ENCODE measurements around the gene ELP2.

ELP2 gene

DNA sequence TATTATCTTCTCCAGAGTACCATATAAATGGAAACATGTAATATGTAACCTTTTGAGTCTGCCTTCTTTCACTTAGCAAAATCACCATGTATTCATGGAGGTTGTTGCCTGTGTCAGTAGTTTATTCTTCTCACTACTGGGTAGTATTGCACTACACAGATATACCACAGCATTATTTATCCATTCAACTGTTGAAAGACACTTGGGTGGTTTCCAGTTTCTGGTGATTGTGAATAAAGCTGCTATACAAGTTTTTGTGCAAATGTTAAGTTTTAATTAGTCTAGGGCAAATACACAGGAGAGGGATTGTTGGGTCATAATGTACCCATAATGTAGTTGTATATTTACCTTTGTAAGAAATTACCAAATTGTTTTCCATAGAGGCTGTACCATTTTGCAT lies 32.7 kb upstream of the ELP2 start:
- Histone ChIP-seq H3K36me3 (ENCODE audit: control insufficient read depth, insufficient read depth, low read length) (no peaks in the 10 kb centered on the region), H3K9me3 (ENCODE audit: control insufficient read depth, low read length) (no peaks in the 10 kb centered on the region), H3K4me1 (ENCODE audit: control insufficient read depth, insufficient read depth, low read length, poor library complexity, severe bottlenecking) (peaks cover 5% of the 10 kb centered on the region), H3K4me3 (ENCODE audit: insufficient read depth, low read depth, low read length, poor library complexity, severe bottlenecking) (no peak overlapping the region), H3K27me3 (replicated peaks; ENCODE audit: control insufficient read depth, insufficient read depth, low read length, poor library complexity, severe bottlenecking) (no peaks in the 10 kb centered on the region), H3K27ac (ENCODE audit: insufficient read depth, low read length, poor library complexity, severe bottlenecking) (no peak overlapping the region)
- DNase-seq: no peak

DNA sequence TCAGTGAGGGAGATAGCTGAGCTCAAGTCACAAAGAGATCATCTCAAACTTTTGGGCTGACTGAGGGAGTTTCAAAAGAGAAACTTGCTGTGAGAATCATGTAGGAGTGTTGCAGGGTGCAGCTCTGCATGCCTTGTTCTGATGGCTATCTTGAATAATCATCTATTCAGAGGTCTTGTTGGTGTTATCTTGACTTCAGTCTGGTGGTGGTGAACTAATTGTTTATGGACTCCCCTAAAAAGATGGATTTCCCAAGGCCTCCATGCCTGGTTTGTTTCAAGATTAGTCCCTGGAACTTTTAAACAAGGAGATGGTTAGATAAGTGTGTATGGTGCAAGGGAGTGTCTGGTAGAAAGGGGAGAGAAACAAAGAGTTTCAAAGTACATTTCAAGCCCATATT lies 30.4 kb upstream of the ELP2 start:
- no peaks in the 10 kb centered on the region for H3K4me1 ChIP-seq (ENCODE audit: control insufficient read depth, insufficient read depth, low read length, poor library complexity, severe bottlenecking)
- H3K27ac ChIP-seq (ENCODE audit: insufficient read depth, low read length, poor library complexity, severe bottlenecking): no peak overlapping the region
- H3K9me3 ChIP-seq (ENCODE audit: control insufficient read depth, low read length): no peaks in the 10 kb centered on the region
- DNase-seq: no peak
- H3K4me3 ChIP-seq (ENCODE audit: insufficient read depth, low read depth, low read length, poor library complexity, severe bottlenecking): no peak overlapping the region
- no peaks in the 10 kb centered on the region for H3K36me3 ChIP-seq (ENCODE audit: control insufficient read depth, insufficient read depth, low read length)
- no peaks in the 10 kb centered on the region for H3K27me3 ChIP-seq (replicated peaks; ENCODE audit: control insufficient read depth, insufficient read depth, low read length, poor library complexity, severe bottlenecking)

DNA sequence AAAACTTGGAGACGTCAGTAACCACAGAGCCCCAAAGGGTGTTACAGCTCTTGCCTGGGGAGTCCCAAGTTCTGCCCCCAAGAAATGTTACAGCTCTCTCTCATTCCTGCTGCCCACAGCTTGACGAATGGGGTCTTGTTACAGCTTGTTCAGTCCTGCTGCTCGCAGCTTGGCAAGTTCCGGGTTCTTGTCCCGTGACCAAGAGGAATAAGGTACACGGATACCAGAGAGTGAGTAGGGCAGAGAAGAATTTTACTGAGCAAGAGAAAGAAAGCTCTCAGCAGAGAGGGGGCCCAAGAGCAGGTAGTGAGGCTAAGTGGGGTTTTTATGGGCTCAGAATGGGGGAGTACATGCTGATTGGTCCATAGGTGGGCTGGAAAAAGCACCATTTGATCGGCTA lies 27.8 kb upstream of the ELP2 start:
- no peak for DNase-seq
- Histone ChIP-seq H3K27me3 (replicated peaks; ENCODE audit: control insufficient read depth, insufficient read depth, low read length, poor library complexity, severe bottlenecking) (no peaks in the 10 kb centered on the region), H3K36me3 (ENCODE audit: control insufficient read depth, insufficient read depth, low read length) (no peaks in the 10 kb centered on the region), H3K4me3 (ENCODE audit: insufficient read depth, low read depth, low read length, poor library complexity, severe bottlenecking) (no peak overlapping the region), H3K9me3 (ENCODE audit: control insufficient read depth, low read length) (no peaks in the 10 kb centered on the region), H3K27ac (ENCODE audit: insufficient read depth, low read length, poor library complexity, severe bottlenecking) (no peak overlapping the region), H3K4me1 (ENCODE audit: control insufficient read depth, insufficient read depth, low read length, poor library complexity, severe bottlenecking) (no peaks in the 10 kb centered on the region)

DNA sequence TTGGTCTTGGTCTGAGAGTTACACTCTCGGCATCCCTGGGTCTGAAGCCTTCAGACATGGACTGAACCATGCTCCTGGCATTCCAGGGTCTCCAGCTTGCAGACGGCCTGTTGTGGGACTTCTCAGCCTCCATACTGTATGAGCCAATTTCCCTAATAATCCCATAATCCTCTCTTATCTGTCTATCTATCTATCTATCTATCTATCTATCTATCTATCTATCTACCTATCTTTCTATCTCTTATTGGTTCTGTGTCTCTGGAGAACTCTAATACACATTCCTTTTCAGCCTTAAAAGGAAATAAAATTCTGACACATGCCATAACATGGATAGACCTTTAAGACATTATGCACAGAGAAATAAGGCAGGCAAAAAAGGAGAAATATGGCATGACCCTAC lies 24.9 kb upstream of the ELP2 start:
- no peaks in the 10 kb centered on the region for H3K36me3 ChIP-seq (ENCODE audit: control insufficient read depth, insufficient read depth, low read length)
- no peaks in the 10 kb centered on the region for H3K4me1 ChIP-seq (ENCODE audit: control insufficient read depth, insufficient read depth, low read length, poor library complexity, severe bottlenecking)
- no peaks in the 10 kb centered on the region for H3K9me3 ChIP-seq (ENCODE audit: control insufficient read depth, low read length)
- H3K27ac ChIP-seq (ENCODE audit: insufficient read depth, low read length, poor library complexity, severe bottlenecking): no peak overlapping the region
- no peaks in the 10 kb centered on the region for H3K27me3 ChIP-seq (replicated peaks; ENCODE audit: control insufficient read depth, insufficient read depth, low read length, poor library complexity, severe bottlenecking)
- DNase-seq: no peak
- H3K4me3 ChIP-seq (ENCODE audit: insufficient read depth, low read depth, low read length, poor library complexity, severe bottlenecking): no peak overlapping the region

DNA sequence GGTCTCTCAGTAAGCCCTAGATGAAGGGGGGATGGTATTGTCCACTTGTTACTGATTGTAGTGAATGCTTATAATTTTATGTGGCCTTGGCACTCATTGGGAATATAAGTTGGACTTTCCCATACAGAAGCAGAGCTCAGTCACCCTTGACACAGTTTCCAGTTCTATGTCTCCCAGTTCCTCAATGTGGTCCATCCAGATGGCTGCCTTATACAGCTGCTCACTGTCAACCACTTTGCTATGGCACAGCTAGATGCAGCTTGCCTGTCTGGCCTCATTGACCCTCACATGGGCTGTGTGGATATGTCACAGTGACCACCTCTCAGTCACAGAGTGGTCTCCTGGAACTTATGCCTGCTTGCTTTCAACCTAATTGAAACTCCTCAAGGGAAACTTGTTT lies 22.2 kb upstream of the ELP2 start:
- Histone ChIP-seq H3K27me3 (replicated peaks; ENCODE audit: control insufficient read depth, insufficient read depth, low read length, poor library complexity, severe bottlenecking) (no peaks in the 10 kb centered on the region), H3K9me3 (ENCODE audit: control insufficient read depth, low read length) (no peaks in the 10 kb centered on the region), H3K36me3 (ENCODE audit: control insufficient read depth, insufficient read depth, low read length) (peaks cover 14% of the 10 kb centered on the region), H3K27ac (ENCODE audit: insufficient read depth, low read length, poor library complexity, severe bottlenecking) (no peak overlapping the region), H3K4me1 (ENCODE audit: control insufficient read depth, insufficient read depth, low read length, poor library complexity, severe bottlenecking) (no peaks in the 10 kb centered on the region), H3K4me3 (ENCODE audit: insufficient read depth, low read depth, low read length, poor library complexity, severe bottlenecking) (no peak overlapping the region)
- DNase-seq: no peak

DNA sequence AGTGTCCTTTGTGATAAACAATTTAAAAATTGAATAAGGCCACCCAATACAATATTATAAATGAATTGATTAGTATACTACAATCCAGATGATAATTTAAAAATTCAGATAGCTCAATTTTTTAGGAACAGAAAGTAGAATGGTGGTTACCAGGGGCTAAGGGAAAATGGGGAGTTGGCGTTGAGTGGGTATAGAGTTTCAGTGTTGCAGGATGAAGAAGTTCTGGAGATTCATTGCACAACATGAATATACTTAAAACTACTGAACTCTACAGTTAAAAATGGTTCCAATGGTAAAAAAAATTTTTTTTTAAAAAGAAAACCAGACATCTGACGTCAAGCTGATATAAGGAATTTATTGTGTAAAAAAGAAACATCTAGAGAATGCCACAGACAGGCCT lies 21.5 kb upstream of the ELP2 start:
- Histone ChIP-seq H3K9me3 (ENCODE audit: control insufficient read depth, low read length) (no peaks in the 10 kb centered on the region), H3K4me3 (ENCODE audit: insufficient read depth, low read depth, low read length, poor library complexity, severe bottlenecking) (no peak overlapping the region), H3K36me3 (ENCODE audit: control insufficient read depth, insufficient read depth, low read length) (peaks cover 20% of the 10 kb centered on the region), H3K4me1 (ENCODE audit: control insufficient read depth, insufficient read depth, low read length, poor library complexity, severe bottlenecking) (no peaks in the 10 kb centered on the region), H3K27me3 (replicated peaks; ENCODE audit: control insufficient read depth, insufficient read depth, low read length, poor library complexity, severe bottlenecking) (no peaks in the 10 kb centered on the region), H3K27ac (ENCODE audit: insufficient read depth, low read length, poor library complexity, severe bottlenecking) (no peak overlapping the region)
- no peak for DNase-seq

DNA sequence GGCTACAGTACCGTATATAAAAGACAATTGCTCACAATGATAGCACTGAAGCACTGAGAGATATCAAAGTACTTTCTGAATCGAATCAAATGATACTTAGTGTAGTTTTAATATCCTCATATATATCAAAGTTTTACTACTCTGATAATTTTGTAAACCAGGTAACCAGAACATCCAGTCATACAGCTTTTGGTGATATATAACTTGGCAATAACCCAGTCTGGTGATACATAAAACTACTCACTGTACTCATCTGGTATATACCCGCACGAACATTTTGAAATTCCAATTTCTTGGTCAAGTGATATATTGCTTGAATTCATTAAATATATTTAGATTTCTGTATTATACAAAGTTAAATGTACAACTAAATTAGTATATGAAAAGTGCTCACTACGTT lies 21.1 kb upstream of the ELP2 start:
- Histone ChIP-seq H3K27ac (ENCODE audit: insufficient read depth, low read length, poor library complexity, severe bottlenecking) (no peak overlapping the region), H3K4me1 (ENCODE audit: control insufficient read depth, insufficient read depth, low read length, poor library complexity, severe bottlenecking) (no peaks in the 10 kb centered on the region), H3K36me3 (ENCODE audit: control insufficient read depth, insufficient read depth, low read length) (peaks cover 24% of the 10 kb centered on the region), H3K9me3 (ENCODE audit: control insufficient read depth, low read length) (no peaks in the 10 kb centered on the region), H3K4me3 (ENCODE audit: insufficient read depth, low read depth, low read length, poor library complexity, severe bottlenecking) (no peak overlapping the region), H3K27me3 (replicated peaks; ENCODE audit: control insufficient read depth, insufficient read depth, low read length, poor library complexity, severe bottlenecking) (no peaks in the 10 kb centered on the region)
- no peak for DNase-seq

DNA sequence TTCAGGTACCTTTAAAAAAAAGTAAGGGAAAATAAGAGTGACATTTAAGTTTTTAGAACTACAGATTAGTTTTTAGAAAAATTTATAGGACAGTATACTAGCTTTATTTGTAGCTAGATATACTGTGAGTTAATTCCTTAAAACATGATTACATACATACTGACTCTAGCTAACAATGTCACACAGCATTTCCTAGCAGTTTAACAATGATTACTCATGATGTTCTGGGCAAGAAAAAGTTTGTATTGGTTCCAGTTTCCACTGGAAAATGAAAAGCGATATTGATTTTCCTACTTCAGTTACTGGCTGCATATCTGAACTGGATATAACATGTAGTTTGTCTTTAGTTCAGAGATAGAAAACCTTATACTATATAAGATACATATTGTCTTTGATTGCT lies 20.0 kb upstream of the ELP2 start:
- Histone ChIP-seq H3K4me3 (ENCODE audit: insufficient read depth, low read depth, low read length, poor library complexity, severe bottlenecking) (no peak overlapping the region), H3K4me1 (ENCODE audit: control insufficient read depth, insufficient read depth, low read length, poor library complexity, severe bottlenecking) (no peaks in the 10 kb centered on the region), H3K27me3 (replicated peaks; ENCODE audit: control insufficient read depth, insufficient read depth, low read length, poor library complexity, severe bottlenecking) (no peaks in the 10 kb centered on the region), H3K9me3 (ENCODE audit: control insufficient read depth, low read length) (no peaks in the 10 kb centered on the region), H3K36me3 (ENCODE audit: control insufficient read depth, insufficient read depth, low read length) (peaks cover 31% of the 10 kb centered on the region), H3K27ac (ENCODE audit: insufficient read depth, low read length, poor library complexity, severe bottlenecking) (no peak overlapping the region)
- DNase-seq: no peak

DNA sequence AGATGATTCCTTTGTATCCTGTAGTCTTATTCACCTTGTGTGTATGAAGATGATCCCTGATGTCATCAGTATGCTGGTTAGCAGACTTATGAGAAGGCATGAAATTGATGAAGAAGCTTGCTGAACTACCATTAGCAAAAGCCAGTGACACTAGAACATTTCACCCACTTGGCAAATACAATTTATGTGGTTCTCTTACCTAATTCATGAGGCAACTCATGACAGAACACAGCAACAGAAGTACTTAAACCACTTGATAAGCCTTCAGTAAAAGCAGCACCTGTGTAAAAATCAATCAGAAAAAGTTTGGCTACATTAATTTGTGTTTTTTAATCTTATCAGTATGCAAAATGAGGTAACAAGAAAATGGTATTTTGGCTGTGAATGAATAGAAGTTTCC lies 17.4 kb upstream of the ELP2 start:
- Histone ChIP-seq H3K9me3 (ENCODE audit: control insufficient read depth, low read length) (no peaks in the 10 kb centered on the region), H3K27ac (ENCODE audit: insufficient read depth, low read length, poor library complexity, severe bottlenecking) (no peak overlapping the region), H3K4me1 (ENCODE audit: control insufficient read depth, insufficient read depth, low read length, poor library complexity, severe bottlenecking) (no peaks in the 10 kb centered on the region), H3K4me3 (ENCODE audit: insufficient read depth, low read depth, low read length, poor library complexity, severe bottlenecking) (no peak overlapping the region), H3K36me3 (ENCODE audit: control insufficient read depth, insufficient read depth, low read length) (peaks cover 37% of the 10 kb centered on the region), H3K27me3 (replicated peaks; ENCODE audit: control insufficient read depth, insufficient read depth, low read length, poor library complexity, severe bottlenecking) (no peaks in the 10 kb centered on the region)
- no peak for DNase-seq

DNA sequence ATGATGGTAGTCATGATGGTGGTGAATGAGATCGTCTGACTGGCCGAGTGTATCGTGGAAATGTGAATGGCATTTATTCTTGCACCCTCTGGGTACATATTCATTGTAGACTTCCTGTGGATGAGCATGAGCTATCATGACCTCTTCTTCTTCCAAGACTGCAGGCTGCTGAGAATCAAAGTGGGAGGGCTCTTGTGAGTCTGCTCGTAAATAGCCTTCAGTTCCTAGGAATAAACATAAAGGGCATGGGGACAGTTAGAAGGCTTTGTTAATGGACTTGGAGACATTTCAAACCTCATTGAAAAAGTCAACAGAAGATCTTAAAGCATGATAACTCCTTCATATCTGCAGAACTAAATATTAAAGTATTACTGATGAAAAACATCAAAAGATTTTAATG lies 15.4 kb upstream of the ELP2 start:
- H3K9me3 ChIP-seq (ENCODE audit: control insufficient read depth, low read length): no peaks in the 10 kb centered on the region
- no peak for DNase-seq
- no peaks in the 10 kb centered on the region for H3K27me3 ChIP-seq (replicated peaks; ENCODE audit: control insufficient read depth, insufficient read depth, low read length, poor library complexity, severe bottlenecking)
- H3K36me3 ChIP-seq (ENCODE audit: control insufficient read depth, insufficient read depth, low read length): peaks cover 37% of the 10 kb centered on the region
- H3K4me1 ChIP-seq (ENCODE audit: control insufficient read depth, insufficient read depth, low read length, poor library complexity, severe bottlenecking): no peaks in the 10 kb centered on the region
- H3K27ac ChIP-seq (ENCODE audit: insufficient read depth, low read length, poor library complexity, severe bottlenecking): no peak overlapping the region
- H3K4me3 ChIP-seq (ENCODE audit: insufficient read depth, low read depth, low read length, poor library complexity, severe bottlenecking): no peak overlapping the region

DNA sequence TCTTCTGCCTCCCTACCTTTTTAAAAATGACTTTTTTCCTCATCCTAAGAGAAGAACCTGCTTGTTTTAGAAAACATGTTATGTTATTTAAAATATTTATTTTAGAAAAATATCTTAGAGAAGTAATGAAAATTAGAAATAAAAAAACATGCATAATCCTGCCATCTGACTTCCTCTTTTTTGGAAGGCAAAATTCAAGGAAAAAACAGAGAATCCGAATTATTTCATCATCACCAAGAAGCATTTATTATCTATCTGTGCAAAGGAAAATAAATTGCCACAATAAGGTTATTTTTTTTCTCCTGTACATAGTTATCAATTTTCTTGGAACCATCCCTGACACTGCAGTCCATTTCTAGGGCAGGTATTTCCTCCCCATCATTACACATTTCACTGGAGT lies 15.0 kb upstream of the ELP2 start:
- H3K36me3 ChIP-seq (ENCODE audit: control insufficient read depth, insufficient read depth, low read length): peaks cover 37% of the 10 kb centered on the region

More for the DNA sequence above, 15.0 kb upstream of the ELP2 start:
- no peaks in the 10 kb centered on the region for H3K9me3 ChIP-seq (ENCODE audit: control insufficient read depth, low read length)
- H3K4me3 ChIP-seq (ENCODE audit: insufficient read depth, low read depth, low read length, poor library complexity, severe bottlenecking): no peak overlapping the region
- H3K4me1 ChIP-seq (ENCODE audit: control insufficient read depth, insufficient read depth, low read length, poor library complexity, severe bottlenecking): no peaks in the 10 kb centered on the region
- H3K27me3 ChIP-seq (replicated peaks; ENCODE audit: control insufficient read depth, insufficient read depth, low read length, poor library complexity, severe bottlenecking): no peaks in the 10 kb centered on the region
- H3K27ac ChIP-seq (ENCODE audit: insufficient read depth, low read length, poor library complexity, severe bottlenecking): no peak overlapping the region
- no peak for DNase-seq

All from effector memory CD4-positive, alpha-beta T cell (primary cell).